ENCODE results near the gene SCLY.

Gene SCLY

GRCh38 chr2:238141541-238142318 is 80.9 kb downstream of the SCLY start:
- no peak for DNase-seq

- no peak for DNase-seq
Observed at GRCh38 chr2:238142382-238143205, 81.8 kb downstream of the SCLY start.

- DNase-seq: no peak
Observed at GRCh38 chr2:238143239-238143951, 82.6 kb downstream of the SCLY start.

- DNase-seq: no peak
Observed at GRCh38 chr2:238144262-238144661, 83.5 kb downstream of the SCLY start.

GRCh38 chr2:238145046-238145445 is 84.2 kb downstream of the SCLY start:
- no peak for DNase-seq

DNA sequence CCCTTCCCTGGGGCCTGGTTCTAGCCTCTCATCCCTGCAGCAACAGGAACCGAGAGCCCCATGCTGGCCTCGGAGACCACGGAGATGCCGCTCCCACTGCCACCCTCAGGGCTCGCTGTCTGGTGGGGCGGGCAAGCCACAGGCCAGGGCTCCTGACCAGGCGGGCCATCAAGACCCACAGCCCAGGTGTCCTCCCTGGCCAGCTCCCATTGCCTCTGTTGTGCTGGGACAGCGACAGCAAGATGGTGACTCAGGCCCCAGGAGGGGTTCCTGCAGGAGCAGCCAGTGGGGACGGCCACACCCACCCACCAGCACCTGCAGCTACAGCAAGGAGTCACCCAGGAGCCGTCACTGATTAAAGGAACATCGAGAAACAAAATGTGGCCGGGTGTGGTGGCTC is 85.0 kb downstream of the SCLY start:
- DNase-seq: no peak

DNA sequence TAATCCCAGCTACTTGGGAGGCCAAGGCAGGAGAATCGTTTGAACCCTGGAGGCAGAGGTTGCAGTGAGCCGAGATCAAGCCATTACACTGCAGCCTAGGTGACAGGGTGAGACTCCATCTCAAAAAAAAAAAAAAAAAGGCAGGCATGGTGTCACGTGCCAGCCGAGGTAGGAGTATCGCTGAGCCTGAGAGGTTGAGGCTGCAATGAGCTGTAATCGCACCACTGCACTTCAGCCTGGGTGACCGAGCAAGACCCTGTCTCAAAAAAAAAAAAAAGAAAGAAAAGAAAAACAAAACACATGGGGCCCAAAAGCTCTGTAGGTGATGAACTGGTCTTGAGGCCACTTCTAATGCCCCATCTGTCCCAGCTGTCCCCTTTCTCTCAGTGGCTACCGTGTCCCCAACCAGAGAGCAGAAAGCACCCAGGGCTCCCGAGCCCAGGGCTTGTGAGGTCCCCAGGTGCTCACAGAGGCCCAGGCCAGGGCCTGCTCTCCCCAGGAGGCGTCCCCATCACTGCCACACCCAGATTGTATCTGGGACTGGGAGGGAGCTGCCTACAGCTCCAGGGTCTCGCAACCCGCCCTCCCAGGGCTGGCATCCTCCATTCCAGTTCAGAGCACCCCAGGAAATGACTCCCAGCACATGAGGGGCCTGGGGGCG is 86.2 kb downstream of the SCLY start:
- DNase-seq: no peak

- DNase-seq: no peak
Observed at GRCh38 chr2:238148981-238149380, 88.2 kb downstream of the SCLY start.

Data from right forelimb (tissue), 1 donor.